ENCODE measurements around the gene TMEM135. TPM values are rescaled to one million over a fixed set of nuclear protein-coding genes. Genes with fewer than 3 reads are reported as not detected.

The TMEM135 gene
- total RNA-seq, 1 donor from 2014 or later: 33.9 TPM

DNA sequence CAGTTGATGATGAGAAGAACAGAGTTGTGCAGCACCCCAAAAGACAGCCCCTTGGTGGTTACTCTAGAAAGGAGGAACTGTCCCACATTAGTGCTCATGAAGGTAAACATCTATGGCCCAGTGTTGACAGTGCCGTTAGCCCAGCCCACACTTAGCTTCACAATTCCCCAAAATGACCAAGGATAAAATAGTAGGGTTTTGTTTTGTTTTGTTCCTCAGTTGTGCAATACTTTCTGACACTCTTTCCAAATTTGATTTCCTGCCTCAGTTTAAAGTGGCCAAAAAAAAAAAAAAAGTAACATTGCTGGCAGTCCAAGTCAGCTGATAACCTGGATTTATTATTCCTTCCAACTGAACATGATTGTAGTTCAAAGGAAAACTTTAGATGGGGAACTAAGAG is 269.4 kb downstream of the TMEM135 start:
- Mint-ChIP-seq H3K27me3 (no peaks in the 10 kb centered on the region), H3K27ac (no peak overlapping the region), H3K36me3 (peaks cover 18% of the 10 kb centered on the region)

DNA sequence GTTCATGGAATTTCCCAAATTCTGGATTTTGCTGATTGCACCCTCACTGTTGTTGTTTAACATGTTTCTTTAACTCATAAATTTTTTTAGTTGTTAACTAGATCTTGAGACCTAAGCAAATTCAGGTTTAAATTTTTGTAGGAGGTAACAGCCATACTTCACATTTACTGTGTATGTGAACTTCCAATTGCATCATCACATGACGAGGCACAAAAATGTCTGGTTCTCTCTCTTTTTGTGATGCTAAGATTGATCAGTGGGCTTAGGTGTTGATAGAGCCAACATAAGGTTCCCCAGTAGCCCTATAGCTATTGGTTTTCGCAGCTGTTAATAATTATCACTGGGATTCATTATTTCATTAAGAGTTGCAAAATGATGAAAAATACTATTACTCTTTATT is 277.5 kb downstream of the TMEM135 start:
- Mint-ChIP-seq H3K36me3 (no peaks in the 10 kb centered on the region), H3K27ac (no peak overlapping the region), H3K9me3 (no peaks in the 10 kb centered on the region), H3K4me1 (ENCODE audit: unreplicated experiment) (peaks cover 9% of the 10 kb centered on the region), H3K4me3 (no peak overlapping the region), H3K27me3 (no peaks in the 10 kb centered on the region)
- no peak for DNase-seq (ENCODE audit: extremely low spot score, unreplicated experiment)
- TF ChIP-seq, protein P1, sequence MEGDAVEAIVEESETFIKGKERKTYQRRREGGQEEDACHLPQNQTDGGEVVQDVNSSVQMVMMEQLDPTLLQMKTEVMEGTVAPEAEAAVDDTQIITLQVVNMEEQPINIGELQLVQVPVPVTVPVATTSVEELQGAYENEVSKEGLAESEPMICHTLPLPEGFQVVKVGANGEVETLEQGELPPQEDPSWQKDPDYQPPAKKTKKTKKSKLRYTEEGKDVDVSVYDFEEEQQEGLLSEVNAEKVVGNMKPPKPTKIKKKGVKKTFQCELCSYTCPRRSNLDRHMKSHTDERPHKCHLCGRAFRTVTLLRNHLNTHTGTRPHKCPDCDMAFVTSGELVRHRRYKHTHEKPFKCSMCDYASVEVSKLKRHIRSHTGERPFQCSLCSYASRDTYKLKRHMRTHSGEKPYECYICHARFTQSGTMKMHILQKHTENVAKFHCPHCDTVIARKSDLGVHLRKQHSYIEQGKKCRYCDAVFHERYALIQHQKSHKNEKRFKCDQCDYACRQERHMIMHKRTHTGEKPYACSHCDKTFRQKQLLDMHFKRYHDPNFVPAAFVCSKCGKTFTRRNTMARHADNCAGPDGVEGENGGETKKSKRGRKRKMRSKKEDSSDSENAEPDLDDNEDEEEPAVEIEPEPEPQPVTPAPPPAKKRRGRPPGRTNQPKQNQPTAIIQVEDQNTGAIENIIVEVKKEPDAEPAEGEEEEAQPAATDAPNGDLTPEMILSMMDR (conservative IDR thresholded peaks at IDR 0.05): no peak

More for the DNA sequence above, 269.4 kb downstream of the TMEM135 start:
- TF ChIP-seq, protein P1 (conservative IDR thresholded peaks at IDR 0.05): no peak
- H3K4me3 Mint-ChIP-seq: no peak overlapping the region
- DNase-seq (ENCODE audit: extremely low spot score, unreplicated experiment): no peak
- H3K4me1 Mint-ChIP-seq (ENCODE audit: unreplicated experiment): no peaks in the 10 kb centered on the region
- H3K9me3 Mint-ChIP-seq: no peaks in the 10 kb centered on the region

DNA sequence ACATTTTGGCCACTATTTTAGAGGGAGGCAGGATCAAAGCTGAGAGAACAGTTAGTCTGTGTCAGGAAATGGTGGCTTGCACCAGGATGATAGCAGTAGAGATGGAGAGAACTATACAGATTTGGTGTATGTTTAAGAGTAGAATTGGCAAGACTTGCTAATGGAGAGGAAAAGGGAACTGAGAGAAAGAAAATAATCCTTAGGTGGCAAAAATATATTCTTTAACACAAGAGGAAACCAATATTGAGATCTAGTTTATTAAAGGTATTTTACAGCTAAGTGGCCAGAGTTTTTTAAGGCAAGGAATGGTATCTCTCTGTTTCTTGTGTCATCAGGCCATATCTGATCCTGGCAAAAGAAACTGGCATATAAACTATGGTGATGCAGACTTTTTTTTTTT is 278.8 kb downstream of the TMEM135 start:
- H3K9me3 Mint-ChIP-seq: no peaks in the 10 kb centered on the region
- TF ChIP-seq, protein P1 (conservative IDR thresholded peaks at IDR 0.05): no peak
- H3K27ac Mint-ChIP-seq: no peak overlapping the region
- H3K4me3 Mint-ChIP-seq: no peak overlapping the region
- DNase-seq (ENCODE audit: extremely low spot score, unreplicated experiment): no peak
- H3K4me1 Mint-ChIP-seq (ENCODE audit: unreplicated experiment): peaks cover 9% of the 10 kb centered on the region
- H3K36me3 Mint-ChIP-seq: no peaks in the 10 kb centered on the region
- no peaks in the 10 kb centered on the region for H3K27me3 Mint-ChIP-seq

DNA sequence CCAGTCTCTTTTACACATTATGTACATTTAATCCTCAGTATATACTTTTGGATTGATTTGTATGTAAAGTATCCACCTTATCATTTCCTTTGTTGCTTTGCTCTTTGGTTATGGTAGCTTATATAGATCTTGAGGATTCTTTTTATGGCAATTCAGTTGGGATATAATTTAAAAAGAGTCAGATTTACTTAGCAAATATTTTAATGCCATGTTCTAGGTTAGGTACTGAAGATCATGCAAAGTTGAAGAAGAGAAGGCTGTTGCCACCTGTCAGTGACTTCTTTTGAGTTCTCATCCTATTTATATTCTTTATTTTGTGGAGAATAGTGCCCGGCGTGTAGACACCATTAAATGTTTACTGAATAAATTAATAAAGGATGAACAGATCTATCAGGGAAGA is 279.7 kb downstream of the TMEM135 start:
- TF ChIP-seq, protein P1 (conservative IDR thresholded peaks at IDR 0.05): no peak
- peaks cover 7% of the 10 kb centered on the region for H3K36me3 Mint-ChIP-seq
- H3K27me3 Mint-ChIP-seq: no peaks in the 10 kb centered on the region
- no peaks in the 10 kb centered on the region for H3K9me3 Mint-ChIP-seq
- no peak overlapping the region for H3K4me3 Mint-ChIP-seq
- H3K4me1 Mint-ChIP-seq (ENCODE audit: unreplicated experiment): peaks cover 9% of the 10 kb centered on the region
- no peak overlapping the region for H3K27ac Mint-ChIP-seq
- DNase-seq (ENCODE audit: extremely low spot score, unreplicated experiment): no peak

DNA sequence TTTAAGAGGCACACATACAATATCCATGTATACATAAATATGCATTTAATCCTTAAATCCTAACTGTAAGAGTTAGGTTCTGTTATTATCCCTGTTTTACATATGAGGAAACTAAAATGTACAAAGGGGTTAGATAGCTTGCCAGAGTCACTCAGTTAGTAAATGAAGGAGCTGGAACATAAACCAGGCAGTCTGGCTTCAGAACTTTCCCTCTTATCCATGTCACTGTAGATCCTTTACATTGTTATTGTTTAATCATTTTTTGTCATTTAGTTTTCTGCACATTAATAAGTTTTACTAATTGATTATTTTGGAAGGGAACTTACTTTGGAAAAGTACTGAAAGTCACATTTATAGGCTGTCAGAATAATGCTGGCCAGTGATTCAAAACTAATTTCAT is 282.4 kb downstream of the TMEM135 start:
- peaks cover 7% of the 10 kb centered on the region for H3K36me3 Mint-ChIP-seq
- DNase-seq (ENCODE audit: extremely low spot score, unreplicated experiment): no peak
- no peaks in the 10 kb centered on the region for H3K9me3 Mint-ChIP-seq
- no peak overlapping the region for H3K27ac Mint-ChIP-seq
- TF ChIP-seq, protein P1 (conservative IDR thresholded peaks at IDR 0.05): no peak
- H3K27me3 Mint-ChIP-seq: no peaks in the 10 kb centered on the region
- no peak overlapping the region for H3K4me3 Mint-ChIP-seq
- H3K4me1 Mint-ChIP-seq (ENCODE audit: unreplicated experiment): peaks cover 7% of the 10 kb centered on the region

DNA sequence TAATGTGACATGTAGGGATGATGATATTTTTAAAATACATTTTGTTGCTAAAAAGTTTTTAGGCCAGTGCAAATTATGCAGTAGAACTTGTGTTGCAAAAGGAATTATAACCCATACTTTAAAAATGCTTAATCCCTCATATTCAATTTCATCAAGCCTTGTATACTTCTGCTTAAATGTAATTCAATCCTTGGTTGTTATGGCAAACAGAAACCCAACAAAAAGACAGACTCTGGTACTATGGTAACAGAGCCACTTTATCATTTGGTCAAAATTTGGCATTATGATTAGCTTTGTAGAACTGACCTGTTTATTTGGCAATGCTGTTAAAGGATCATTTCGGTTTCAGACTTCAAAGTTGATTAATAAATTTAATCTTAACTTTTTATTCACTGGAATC is 284.8 kb downstream of the TMEM135 start:
- Mint-ChIP-seq H3K9me3 (no peaks in the 10 kb centered on the region), H3K36me3 (peaks cover 10% of the 10 kb centered on the region), H3K4me3 (no peak overlapping the region), H3K27ac (no peak overlapping the region), H3K27me3 (no peaks in the 10 kb centered on the region), H3K4me1 (ENCODE audit: unreplicated experiment) (no peaks in the 10 kb centered on the region)
- no peak for DNase-seq (ENCODE audit: extremely low spot score, unreplicated experiment)
- TF ChIP-seq, protein P1 (conservative IDR thresholded peaks at IDR 0.05): no peak

Data from type B pancreatic cell (in vitro differentiated cells).